Fibroblast of mammary gland (primary cell): Measurements from ENCODE around the gene PTPRO.
A peak's percentile ranks its signal among the peaks of the same experiment; 100 is the strongest.

Source experiments
- DNase-seq: peaks from one replicate; pipeline ENCODE4 v3.0.0-alpha.2; 2010; ENCODE audit warnings: low read depth
- H3K4me3 ChIP-seq: 2 replicates; pipeline ENCODE4 v1.5.1; 2011; ENCODE audit warnings: low read depth, mild to moderate bottlenecking, low read length, moderate library complexity; ENCODE audit not compliant: control insufficient read depth
- CTCF ChIP-seq: conservative IDR thresholded peaks from 2 replicates; pipeline ENCODE4 v1.5.1; 2011; ENCODE audit warnings: low read depth, low read length, inconsistent platforms; ENCODE audit not compliant: control insufficient read depth, insufficient read depth

The PTPRO gene

GRCh38 chr12:15320881-15321280 lies 1.4 kb upstream of the PTPRO start:
- H3K4me3 ChIP-seq: no peak overlapping the region
- no peak for TF ChIP-seq CTCF
- DNase-seq: no peak

GRCh38 chr12:15323480-15323879 lies 1.2 kb downstream of the PTPRO start:
- no peak for TF ChIP-seq CTCF
- H3K4me3 ChIP-seq: no peak overlapping the region
- no peak for DNase-seq

GRCh38 chr12:15329891-15330290 lies 7.6 kb downstream of the PTPRO start:
- TF ChIP-seq CTCF: no peak
- H3K4me3 ChIP-seq: no peak overlapping the region

GRCh38 chr12:15334225-15334624 lies 11.9 kb downstream of the PTPRO start:
- peak; percentile 18 for DNase-seq
- TF ChIP-seq CTCF: no peak
- H3K4me3 ChIP-seq: no peak overlapping the region

More at GRCh38 chr12:15329891-15330290, 7.6 kb downstream of the PTPRO start:
- DNase-seq: no peak

GRCh38 chr12:15335959-15336358 lies 13.7 kb downstream of the PTPRO start:
- H3K4me3 ChIP-seq: no peak overlapping the region
- no peak for TF ChIP-seq CTCF
- no peak for DNase-seq

- no peak overlapping the region for H3K4me3 ChIP-seq
- peak; percentile 71 for DNase-seq
- TF ChIP-seq CTCF: no peak
These were observed 14.7 kb downstream of the PTPRO start for GRCh38 chr12:15336768-15337553.
